GM12878 (cell line): ENCODE results near the gene CNTN4. TPM values are rescaled to one million over a fixed set of nuclear protein-coding genes. Genes with fewer than 3 reads are reported as not detected.

Experiments
- ATAC-seq: fragments of 200-7000 bp; cut with Tn5 transposase; 3 replicates; pipeline ENCODE4 v1.9.1; 2020; ENCODE audit warnings: mild to moderate bottlenecking, moderate library complexity
- BruUV-seq: library from RNA; stranded (reverse); fragments of 400-500 nt; replicated peaks from 2 replicates; lab custom pipeline; 2021; lab: Mats Ljungman, UMichigan
- CTCF ChIA-PET: fragments of 300-600 bp; sonication (Branson Sonifier 250); formaldehyde crosslinking; extraction: SDS; loops from one replicate; lab custom pipeline; 2021; ENCODE audit warnings: inconsistent platforms; lab: Yijun Ruan, JAX
- POLR2A ChIA-PET: fragments of 350-600 bp; formaldehyde crosslinking; extraction: SDS; loops from one replicate; lab custom pipeline; 2021; ENCODE audit warnings: inconsistent platforms; lab: Charles Lee
- RAD21 ChIA-PET: fragments of 300-600 bp; sonication (Branson Sonifier 250); formaldehyde crosslinking; loops from one replicate; lab custom pipeline; 2023; ENCODE audit warnings: antibody characterized with exemption; ENCODE audit not compliant: unreplicated experiment; lab: Charles Lee
- SMC1A ChIA-PET: fragments of 300-600 bp; sonication (Branson Sonifier 250); formaldehyde crosslinking; loops from one replicate; lab custom pipeline; 2023; ENCODE audit not compliant: unreplicated experiment, uncharacterized antibody; lab: Charles Lee
- DNase-seq: peaks from one replicate; pipeline ENCODE4 v3.0.0-alpha.2; 2011; ENCODE audit warnings: low read depth, low spot score
- FAIRE-seq: peaks from 3 replicates; lab custom pipeline; 2011; peaks lifted over from hg19 to GRCh38; lab: Jason Lieb, UNC
- H2AFZ ChIP-seq: 2 replicates; pipeline ENCODE4 v1.6.0; 2011; ENCODE audit warnings: low read depth, low read length, control low read depth; ENCODE audit not compliant: control insufficient read depth
- H3K27ac ChIP-seq: 2 replicates; pipeline ENCODE4 v1.5.1; 2011; ENCODE audit warnings: control low read depth; ENCODE audit not compliant: control insufficient read depth, insufficient read depth
- H3K27me3 ChIP-seq, 2 experiments: replicated peaks in 1 of 2; 2 replicates each; pipeline versions ENCODE4 v1.6.0 to v1.6.1; 2011; ENCODE audit warnings: low read length in 1 of 2; ENCODE audit not compliant: control insufficient read depth in 2 of 2, insufficient read depth in 2 of 2
- H3K36me3 ChIP-seq, 2 experiments: 2 replicates each; pipeline ENCODE4 v1.5.1; 2011; ENCODE audit warnings: low read length in 1 of 2; ENCODE audit not compliant: control insufficient read depth in 2 of 2, insufficient read depth in 2 of 2
- H3K4me1 ChIP-seq: 2 replicates; pipeline ENCODE4 v1.6.1; 2011; ENCODE audit warnings: mild to moderate bottlenecking, low read length, moderate library complexity, mixed read lengths; ENCODE audit not compliant: control insufficient read depth, insufficient read depth
- H3K4me2 ChIP-seq: 2 replicates; pipeline ENCODE4 v1.6.0; 2011; ENCODE audit warnings: control low read depth; ENCODE audit not compliant: control insufficient read depth, insufficient read depth
- H3K4me3 ChIP-seq: fragments of 200-600 bp; sonication (generic); 2 replicates; pipeline ENCODE4 v1.5.1; 2016
- H3K79me2 ChIP-seq: 2 replicates; pipeline ENCODE4 v1.6.0; 2011; ENCODE audit warnings: low read length; ENCODE audit not compliant: control insufficient read depth, insufficient read depth
- H3K9ac ChIP-seq: 2 replicates; pipeline ENCODE4 v1.8.0; 2011; ENCODE audit warnings: low read length, control low read depth, mixed read lengths; ENCODE audit not compliant: control insufficient read depth, insufficient read depth
- H3K9me3 ChIP-seq: replicated peaks from 3 replicates; pipeline ENCODE4 v1.5.1; 2011; ENCODE audit warnings: mild to moderate bottlenecking, low read length; ENCODE audit not compliant: control insufficient read depth, insufficient read depth
- H4K20me1 ChIP-seq: 2 replicates; pipeline ENCODE4 v1.6.0; 2011; ENCODE audit not compliant: control insufficient read depth, insufficient read depth
- BCL11A ChIP-seq: IDR thresholded peaks from 2 replicates; pipeline ENCODE4 v1.6.1; 2011; ENCODE audit warnings: low read depth, low read length
- CBX3 ChIP-seq: fragments of 200-600 bp; sonication (generic); IDR thresholded peaks from 2 replicates; pipeline ENCODE4 v1.6.1; 2016; ENCODE audit warnings: low read depth, borderline replicate concordance
- CBX5 ChIP-seq: sonication (generic); IDR thresholded peaks from 2 replicates; pipeline ENCODE4 v1.6.1; 2016; ENCODE audit warnings: low read depth, moderate library complexity, mild to moderate bottlenecking, inconsistent platforms
- CREB1 ChIP-seq: IDR thresholded peaks from 2 replicates; pipeline ENCODE4 v1.6.1; 2012; ENCODE audit warnings: low read depth, mild to moderate bottlenecking, inconsistent platforms
- CREM ChIP-seq: IDR thresholded peaks from 2 replicates; pipeline ENCODE4 v1.6.1; 2014; ENCODE audit warnings: antibody characterized with exemption, low read depth
- E2F4 ChIP-seq: IDR thresholded peaks from 2 replicates; pipeline ENCODE4 v1.6.1; 2012; ENCODE audit warnings: low read depth, low read length, improper control_type of control experiment
- ETV6 ChIP-seq, 2 experiments: fragments of 450-650 bp in 1 of 2; IDR thresholded peaks in 1 of 2; conservative IDR thresholded peaks in 1 of 2; 2 replicates each; pipeline ENCODE4 v1.6.1; 2014; ENCODE audit warnings: antibody characterized with exemption in 1 of 2, borderline replicate concordance in 1 of 2, low read depth in 1 of 2, mild to moderate bottlenecking in 1 of 2, moderate library complexity in 1 of 2
- IKZF2 ChIP-seq, 2 experiments: fragments of 450-650 bp; IDR thresholded peaks; 2 replicates each; pipeline ENCODE4 v1.6.1; 2017; ENCODE audit warnings: mild to moderate bottlenecking in 2 of 2, moderate library complexity in 2 of 2
- IRF5 ChIP-seq: fragments of 450-650 bp; IDR thresholded peaks from 2 replicates; pipeline ENCODE4 v1.6.1; 2017; ENCODE audit warnings: borderline replicate concordance
- JUNB ChIP-seq: IDR thresholded peaks from 2 replicates; pipeline ENCODE4 v1.6.1; 2016; ENCODE audit warnings: antibody characterized with exemption, mild to moderate bottlenecking
- KDM1A ChIP-seq: fragments of 200-600 bp; sonication (generic); IDR thresholded peaks from 2 replicates; pipeline ENCODE4 v1.6.1; 2016; ENCODE audit warnings: borderline replicate concordance
- RUNX3 ChIP-seq: IDR thresholded peaks from 2 replicates; pipeline ENCODE4 v1.6.1; 2012; ENCODE audit warnings: low read length, inconsistent platforms
- SREBF2 ChIP-seq: IDR thresholded peaks from 2 replicates; pipeline ENCODE4 v1.6.1; 2012; ENCODE audit warnings: mild to moderate bottlenecking, low read length
- SRF ChIP-seq, 2 experiments: IDR thresholded peaks; 2 replicates each; pipeline ENCODE4 v1.6.1; 2011; ENCODE audit warnings: low read depth in 2 of 2, low read length in 2 of 2, mild to moderate bottlenecking in 1 of 2, moderate library complexity in 1 of 2
- SUZ12 ChIP-seq: fragments of 200-600 bp; sonication (generic); IDR thresholded peaks from one replicate; pipeline ENCODE4 v1.6.1; 2018; ENCODE audit warnings: antibody characterized with exemption, mild to moderate bottlenecking; ENCODE audit not compliant: unreplicated experiment
- TBL1XR1 ChIP-seq: IDR thresholded peaks from 2 replicates; pipeline ENCODE4 v1.6.1; 2012; ENCODE audit warnings: low read depth, low read length, improper control_type of control experiment
- ZNF24 ChIP-seq: fragments of 450-650 bp; IDR thresholded peaks from 2 replicates; pipeline ENCODE4 v1.6.1; 2017; ENCODE audit warnings: antibody characterized with exemption, mild to moderate bottlenecking
- WGBS: methylation state at CpG from one replicate; pipeline ENCODE4 v1.1.6; 2016; ENCODE audit warnings: low lambda C conversion rate; ENCODE audit not compliant: insufficient replicate concordance, insufficient coverage; ENCODE audit errors: missing lambda C conversion rate; 5-methylcytosine and 5-hydroxymethylcytosine counted together
- in situ Hi-C: fragments of 300-500 bp; cut with MboI; formaldehyde crosslinking; loops from 9 replicates; pipeline ENCODE4 v1.14.3; 2018; ENCODE audit warnings: mixed read lengths
- intact Hi-C: fragments of 100-400 bp; cut with micrococcal nuclease; formaldehyde crosslinking; loops from one replicate; pipeline ENCODE4 v1.14.2; 2022; ENCODE audit not compliant: unreplicated experiment
- polyA plus RNA-seq, 11 experiments: library from polyadenylated mRNA; depleted of rRNA in 4 of 11; unstranded in 6 of 11; stranded (reverse) in 5 of 11; fragments of >200 nt; fragmentation: Nextera tagmentation in 4 of 11; fragmentation: Illumina TruSeq in 1 of 11; extraction: Ambion mirVana in 4 of 11; extraction: Trizol in 1 of 11; gene quantifications; 1 replicate in 1 of 11; 2 replicates in 10 of 11; pipeline versions ENCODE4 v1.2.1 to v1.2.3, GENCODE V29; 2011 to 2016; ENCODE audit warnings: inconsistent platforms in 2 of 11, missing spikeins in 2 of 11, low read depth in 1 of 11
- total RNA-seq, 4 experiments: library from RNA; depleted of rRNA in 3 of 4; stranded (reverse); fragments of >200 nt in 3 of 4; fragmentation: Illumina TruSeq in 1 of 4; extraction: Trizol in 1 of 4; gene quantifications; 2 replicates each; pipeline versions ENCODE4 v1.2.1 to v1.2.3, GENCODE V29; 2013 to 2021
- TF ChIP-seq, protein P1 (sequence below): fragments of 450-650 bp; conservative IDR thresholded peaks from 2 replicates; pipeline ENCODE4 v1.6.1; 2017; ENCODE audit warnings: mild to moderate bottlenecking, moderate library complexity
- TF ChIP-seq, protein P2 (sequence below): IDR thresholded peaks from 2 replicates; pipeline ENCODE4 v1.6.1; 2012; ENCODE audit warnings: low read length, inconsistent platforms

CNTN4 gene
- total and polyA plus RNA-seq, 10 of the 15 experiments (the other 5 are each of a cell fraction or from before 2014, with no cell fraction given): 0.05 to 0.43 (median 0.15) TPM; not detected in 1

- TF ChIP-seq SUZ12: no peak
Measured at GRCh38 chr3:3084890-3085289, 986.2 kb downstream of the CNTN4 start (continued).

DNA sequence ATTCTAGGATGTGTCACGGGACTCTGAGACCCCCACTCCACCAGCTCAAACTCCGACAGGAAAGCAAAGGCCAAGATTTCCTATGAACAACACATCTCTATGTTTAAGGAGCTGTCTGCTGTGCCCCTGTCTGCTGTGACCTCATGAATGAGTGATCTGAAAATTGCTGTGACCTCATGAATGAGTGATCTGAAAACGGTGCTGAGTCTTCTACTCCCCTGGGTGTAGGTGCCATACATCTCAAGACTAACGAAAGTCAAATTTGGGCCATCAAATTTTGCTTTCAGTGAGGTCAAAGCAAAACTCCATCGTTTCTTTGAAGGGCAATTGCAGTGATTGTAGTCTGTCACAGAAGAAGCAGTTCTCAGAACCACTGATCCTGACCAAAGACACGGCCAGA is 987.1 kb downstream of the CNTN4 start:
- H3K36me3 ChIP-seq: no peaks in the 10 kb centered on the region
- intact Hi-C loops: no loop called here
- SMC1A ChIA-PET: interaction anchor here (1.2 to 1.3 kb wide), 2 partner anchors 9 to 16 kb away, joined by 3 to 5 read pairs; no protein-coding TSS in a partner anchor
- RAD21 ChIA-PET: no interaction called here
- ATAC-seq (peak; percentile 6; the same call in 2 of the 3 replicates), DNase-seq (no peak), FAIRE-seq (no peak)
- CTCF ChIA-PET: interaction anchor here (0.6 kb wide), 1 partner anchor 1800 kb away, joined by 4 read pairs; no protein-coding TSS in a partner anchor
- H2AFZ ChIP-seq: no peak overlapping the region
- 21% methylated on average over 6 of the region's 6 CpGs for WGBS
- in situ Hi-C loops: no loop called here
- H3K4me3 ChIP-seq: no peak overlapping the region
- no TSS peak for BruUV-seq
- no peaks in the 10 kb centered on the region for H3K27me3 ChIP-seq
- no peak overlapping the region for H3K27ac ChIP-seq
- no peak overlapping the region for H3K4me2 ChIP-seq
- peaks cover 39% of the 10 kb centered on the region for H3K4me1 ChIP-seq
- H3K79me2 ChIP-seq: no peaks in the 10 kb centered on the region
- POLR2A ChIA-PET: no interaction called here
- no peaks in the 10 kb centered on the region; the same call in 2 of the 3 replicates for H3K9me3 ChIP-seq
- H3K9ac ChIP-seq: no peak overlapping the region
- H4K20me1 ChIP-seq: no peaks in the 10 kb centered on the region
- TF ChIP-seq E2F4: no peak
- TF ChIP-seq KDM1A: no peak
- TF ChIP-seq IKZF2 (IDR thresholded peaks at IDR 0.05): no peak
- TF ChIP-seq TBL1XR1: no peak
- no peak for TF ChIP-seq RUNX3
- TF ChIP-seq IRF5: no peak
- TF ChIP-seq ETV6 (conservative IDR thresholded peaks at IDR 0.05 in 1 of 2, IDR thresholded peaks at IDR 0.05 in 1 of 2; ENCODE audit: borderline replicate concordance in 1 of 2, low read depth in 1 of 2): no peak
- peak; percentile 47 for TF ChIP-seq JUNB
- peak; percentile 52; the same call in 1 of the 2 replicates for TF ChIP-seq CREB1
- TF ChIP-seq SREBF2: no peak
- no peak for TF ChIP-seq CBX3
- TF ChIP-seq SRF (IDR thresholded peaks at IDR 0.05; ENCODE audit: low read depth in 2 of 2, low read length in 2 of 2): no peak
- TF ChIP-seq BCL11A: no peak
- 0 out of 2 replicates have a peak, but pooled peaks have one; percentile 21 for TF ChIP-seq CREM
- TF ChIP-seq, protein P1, sequence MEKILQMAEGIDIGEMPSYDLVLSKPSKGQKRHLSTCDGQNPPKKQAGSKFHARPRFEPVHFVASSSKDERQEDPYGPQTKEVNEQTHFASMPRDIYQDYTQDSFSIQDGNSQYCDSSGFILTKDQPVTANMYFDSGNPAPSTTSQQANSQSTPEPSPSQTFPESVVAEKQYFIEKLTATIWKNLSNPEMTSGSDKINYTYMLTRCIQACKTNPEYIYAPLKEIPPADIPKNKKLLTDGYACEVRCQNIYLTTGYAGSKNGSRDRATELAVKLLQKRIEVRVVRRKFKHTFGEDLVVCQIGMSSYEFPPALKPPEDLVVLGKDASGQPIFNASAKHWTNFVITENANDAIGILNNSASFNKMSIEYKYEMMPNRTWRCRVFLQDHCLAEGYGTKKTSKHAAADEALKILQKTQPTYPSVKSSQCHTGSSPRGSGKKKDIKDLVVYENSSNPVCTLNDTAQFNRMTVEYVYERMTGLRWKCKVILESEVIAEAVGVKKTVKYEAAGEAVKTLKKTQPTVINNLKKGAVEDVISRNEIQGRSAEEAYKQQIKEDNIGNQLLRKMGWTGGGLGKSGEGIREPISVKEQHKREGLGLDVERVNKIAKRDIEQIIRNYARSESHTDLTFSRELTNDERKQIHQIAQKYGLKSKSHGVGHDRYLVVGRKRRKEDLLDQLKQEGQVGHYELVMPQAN: no peak
- TF ChIP-seq CBX5: no peak
- peak; percentile 67 for TF ChIP-seq ZNF24
- TF ChIP-seq, protein P2, sequence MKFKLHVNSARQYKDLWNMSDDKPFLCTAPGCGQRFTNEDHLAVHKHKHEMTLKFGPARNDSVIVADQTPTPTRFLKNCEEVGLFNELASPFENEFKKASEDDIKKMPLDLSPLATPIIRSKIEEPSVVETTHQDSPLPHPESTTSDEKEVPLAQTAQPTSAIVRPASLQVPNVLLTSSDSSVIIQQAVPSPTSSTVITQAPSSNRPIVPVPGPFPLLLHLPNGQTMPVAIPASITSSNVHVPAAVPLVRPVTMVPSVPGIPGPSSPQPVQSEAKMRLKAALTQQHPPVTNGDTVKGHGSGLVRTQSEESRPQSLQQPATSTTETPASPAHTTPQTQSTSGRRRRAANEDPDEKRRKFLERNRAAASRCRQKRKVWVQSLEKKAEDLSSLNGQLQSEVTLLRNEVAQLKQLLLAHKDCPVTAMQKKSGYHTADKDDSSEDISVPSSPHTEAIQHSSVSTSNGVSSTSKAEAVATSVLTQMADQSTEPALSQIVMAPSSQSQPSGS: no peak
